SU-DHL-6 (cell line): Measurements from ENCODE around the gene P3H1.

ENCODE experiments used
- H2AFZ ChIP-seq: fragments of 200-600 bp; sonication (generic); 2 replicates; pipeline ENCODE4 v1.6.1; 2014; ENCODE audit warnings: low read depth, mild to moderate bottlenecking, moderate library complexity, mixed read lengths, antibody characterized with exemption, low read length; ENCODE audit not compliant: severe bottlenecking
- H3F3A ChIP-seq: fragments of 200-600 bp; shearing (Covaris generic); 2 replicates; pipeline ENCODE4 v1.6.0; 2016; ENCODE audit warnings: antibody characterized with exemption, mild to moderate bottlenecking; ENCODE audit not compliant: insufficient read depth
- H3K27ac ChIP-seq: fragments of 200-600 bp; sonication (generic); 2 replicates; pipeline ENCODE4 v1.5.1; 2016; ENCODE audit warnings: low read depth, mild to moderate bottlenecking, low read length, moderate library complexity, mixed read lengths
- H3K27me3 ChIP-seq: fragments of 200-600 bp; sonication (generic), shearing (Covaris generic); 2 replicates; pipeline ENCODE4 v1.6.0; 2014; ENCODE audit warnings: mild to moderate bottlenecking, low read length
- H3K36me3 ChIP-seq: fragments of 200-600 bp; sonication (generic); 2 replicates; pipeline ENCODE4 v1.6.1; 2014; ENCODE audit warnings: mild to moderate bottlenecking, low read length, mixed read lengths
- H3K4me2 ChIP-seq: fragments of 300-600, 200-600 bp; shearing (Covaris generic), sonication (generic); 2 replicates; pipeline ENCODE4 v1.6.0; 2014; ENCODE audit warnings: low read length, low read depth, mild to moderate bottlenecking; ENCODE audit not compliant: poor library complexity, severe bottlenecking
- H3K4me3 ChIP-seq: fragments of 200-600 bp; sonication (generic); 2 replicates; pipeline ENCODE4 v1.5.1; 2014; ENCODE audit warnings: antibody characterized with exemption, low read length, mild to moderate bottlenecking, mixed read lengths; ENCODE audit not compliant: insufficient read depth, poor library complexity, severe bottlenecking
- H3K79me2 ChIP-seq: fragments of 200-600 bp; sonication (generic); 2 replicates; pipeline ENCODE4 v1.6.1; 2014; ENCODE audit warnings: mild to moderate bottlenecking, low read length, moderate library complexity; ENCODE audit not compliant: insufficient read depth
- H3K9ac ChIP-seq: fragments of 200-600 bp; sonication (generic); 2 replicates; pipeline ENCODE4 v1.7.0; 2014; ENCODE audit warnings: mild to moderate bottlenecking, low read length
- H3K9me2 ChIP-seq: fragments of 200-600 bp; sonication (generic); replicated peaks from 2 replicates; pipeline ENCODE4 v1.6.1; 2014; ENCODE audit warnings: low read length; ENCODE audit not compliant: insufficient read depth
- H3K9me3 ChIP-seq: fragments of 200-600 bp; sonication (generic); 2 replicates; pipeline ENCODE4 v1.6.1; 2014; ENCODE audit warnings: low read length, mixed read lengths; ENCODE audit not compliant: insufficient read depth
- H4K20me1 ChIP-seq: fragments of 200-600 bp; sonication (generic); 2 replicates; pipeline ENCODE4 v1.6.1; 2014; ENCODE audit warnings: low read depth, mild to moderate bottlenecking, antibody characterized with exemption, low read length, moderate library complexity, mixed read lengths
- CTCF ChIP-seq: fragments of 200-600 bp; sonication (generic); IDR thresholded peaks from one replicate; pipeline ENCODE4 v1.5.1; 2017; ENCODE audit warnings: antibody characterized with exemption, mild to moderate bottlenecking, low read length, moderate library complexity; ENCODE audit not compliant: insufficient read depth, poor library complexity, severe bottlenecking
- EZH2phosphoT487 ChIP-seq: fragments of 200-600 bp; sonication (generic), shearing (Covaris generic); conservative IDR thresholded peaks from 2 replicates; pipeline ENCODE4 v1.6.1; 2018; ENCODE audit warnings: mild to moderate bottlenecking, antibody characterized with exemption, low read length, moderate library complexity, mixed read lengths

Gene P3H1

GRCh38 chr1:42807056-42807668, 40.3 kb upstream of the P3H1 start:
- TF ChIP-seq CTCF (no peak), EZH2phosphoT487 (no peak)
- H3K27me3 ChIP-seq = no peaks in the 10 kb centered on the region
- no peak overlapping the region for H3K4me3 ChIP-seq
- no peaks in the 10 kb centered on the region for H3K79me2 ChIP-seq
- H3K27ac ChIP-seq = no peak overlapping the region
- H3K9me2 ChIP-seq = no peaks in the 10 kb centered on the region
- H3F3A ChIP-seq = no peaks in the 10 kb centered on the region
- no peak overlapping the region for H2AFZ ChIP-seq
- no peaks in the 10 kb centered on the region for H3K9me3 ChIP-seq
- H3K9ac ChIP-seq = no peak overlapping the region
- H3K4me2 ChIP-seq = no peak overlapping the region
- no peaks in the 10 kb centered on the region for H3K36me3 ChIP-seq
- no peaks in the 10 kb centered on the region for H4K20me1 ChIP-seq

GRCh38 chr1:42806593-42806992, 39.8 kb upstream of the P3H1 start:
- Histone ChIP-seq H3F3A (no peaks in the 10 kb centered on the region), H3K36me3 (no peaks in the 10 kb centered on the region), H3K9ac (no peak overlapping the region), H3K27ac (no peak overlapping the region), H4K20me1 (no peaks in the 10 kb centered on the region), H3K27me3 (no peaks in the 10 kb centered on the region), H2AFZ (no peak overlapping the region), H3K9me2 (no peaks in the 10 kb centered on the region), H3K4me3 (no peak overlapping the region), H3K9me3 (no peaks in the 10 kb centered on the region), H3K79me2 (no peaks in the 10 kb centered on the region), H3K4me2 (no peak overlapping the region)
- TF ChIP-seq CTCF (no peak), EZH2phosphoT487 (no peak)

- H4K20me1 ChIP-seq = no peaks in the 10 kb centered on the region
- no peaks in the 10 kb centered on the region for H3K79me2 ChIP-seq
- no peak overlapping the region for H3K4me2 ChIP-seq
- H3K9me3 ChIP-seq = no peaks in the 10 kb centered on the region
- TF ChIP-seq CTCF = no peak
- no peak for TF ChIP-seq EZH2phosphoT487
- H3K27ac ChIP-seq = no peak overlapping the region
- no peak overlapping the region for H2AFZ ChIP-seq
- H3K9ac ChIP-seq = no peak overlapping the region
- no peaks in the 10 kb centered on the region for H3F3A ChIP-seq
- H3K36me3 ChIP-seq = no peaks in the 10 kb centered on the region
- H3K4me3 ChIP-seq = no peak overlapping the region
- H3K9me2 ChIP-seq = no peaks in the 10 kb centered on the region
- no peaks in the 10 kb centered on the region for H3K27me3 ChIP-seq
Measured at GRCh38 chr1:42806171-42806570, 39.3 kb upstream of the P3H1 start.
